Neural cell (in vitro differentiated cells): ENCODE results near the gene ADGRL4. TPM values are rescaled to one million over a fixed set of nuclear protein-coding genes. Genes with fewer than 3 reads are reported as not detected.

ENCODE experiments used
- H2AFZ ChIP-seq: fragments of 200-600, 300-800 bp; sonication (generic), shearing (Covaris generic); 2 replicates; pipeline ENCODE4 v1.6.0; 2014; ENCODE audit warnings: low read depth, mild to moderate bottlenecking, antibody characterized with exemption, low read length, moderate library complexity
- H3F3A ChIP-seq: fragments of 200-600 bp; shearing (Covaris generic); 2 replicates; pipeline ENCODE4 v1.6.1; 2016; ENCODE audit warnings: mild to moderate bottlenecking, moderate library complexity, mixed read lengths, antibody characterized with exemption, low read length; ENCODE audit not compliant: insufficient read depth, poor library complexity, severe bottlenecking
- H3K27ac ChIP-seq: fragments of 200-600, 300-800 bp; sonication (generic), shearing (Covaris generic); 2 replicates; pipeline ENCODE4 v1.5.1; 2014; ENCODE audit warnings: mild to moderate bottlenecking, low read length, moderate library complexity
- H3K27me3 ChIP-seq: fragments of 300-800, 200-600 bp; sonication (generic), shearing (Covaris generic); 2 replicates; pipeline ENCODE4 v1.6.0; 2014; ENCODE audit warnings: mild to moderate bottlenecking, low read depth, low read length, moderate library complexity; ENCODE audit not compliant: insufficient read depth
- H3K36me3 ChIP-seq: fragments of 300-800, 200-600 bp; sonication (generic), shearing (Covaris generic); 2 replicates; pipeline ENCODE4 v1.5.1; 2014; ENCODE audit warnings: mild to moderate bottlenecking, antibody characterized with exemption, low read length, moderate library complexity; ENCODE audit not compliant: insufficient read depth
- H3K4me2 ChIP-seq: fragments of 300-800, 200-600 bp; sonication (generic), shearing (Covaris generic); 2 replicates; pipeline ENCODE4 v1.6.0; 2014; ENCODE audit warnings: mild to moderate bottlenecking, low read length
- H3K4me3 ChIP-seq: fragments of 300-800, 200-600 bp; sonication (generic), shearing (Covaris generic); 2 replicates; pipeline ENCODE4 v1.5.1; 2014; ENCODE audit warnings: mild to moderate bottlenecking, low read length, moderate library complexity
- H3K79me2 ChIP-seq: fragments of 200-600 bp; shearing (Covaris generic); replicated peaks from 2 replicates; pipeline ENCODE4 v1.6.0; 2014; ENCODE audit warnings: mild to moderate bottlenecking, low read length, moderate library complexity; ENCODE audit not compliant: insufficient read depth
- H3K9ac ChIP-seq: fragments of 300-800, 200-600 bp; sonication (generic), shearing (Covaris generic); 2 replicates; pipeline ENCODE4 v1.6.1; 2016; ENCODE audit warnings: mild to moderate bottlenecking, low read length, mixed read lengths
- H3K9me2 ChIP-seq: fragments of 200-600 bp; shearing (Covaris generic); 2 replicates; pipeline ENCODE4 v1.6.1; 2016; ENCODE audit warnings: mild to moderate bottlenecking, low read length, mixed read lengths; ENCODE audit not compliant: insufficient read depth
- H3K9me3 ChIP-seq: fragments of 200-600, 300-800 bp; sonication (generic), shearing (Covaris generic); 2 replicates; pipeline ENCODE4 v1.6.1; 2016; ENCODE audit warnings: mild to moderate bottlenecking, mixed run types, low read length, moderate library complexity, mixed read lengths
- H4K20me1 ChIP-seq: fragments of 200-600 bp; shearing (Covaris generic); 2 replicates; pipeline ENCODE4 v1.6.1; 2016; ENCODE audit warnings: mild to moderate bottlenecking, mixed run types; ENCODE audit not compliant: insufficient read depth
- CTCF ChIP-seq: fragments of 450-650 bp; IDR thresholded peaks from 2 replicates; pipeline ENCODE4 v1.5.1; 2014; ENCODE audit warnings: antibody characterized with exemption, mild to moderate bottlenecking, moderate library complexity; ENCODE audit not compliant: poor library complexity, severe bottlenecking
- EP300 ChIP-seq: fragments of 450-650 bp; conservative IDR thresholded peaks from 2 replicates; pipeline ENCODE4 v1.6.1; 2014; ENCODE audit warnings: antibody characterized with exemption, mild to moderate bottlenecking, moderate library complexity; ENCODE audit not compliant: poor library complexity, severe bottlenecking
- EZH2 ChIP-seq: fragments of 200-600, 300-800 bp; shearing (Covaris generic), sonication (generic); IDR thresholded peaks from 2 replicates; pipeline ENCODE4 v1.6.1; 2014; ENCODE audit warnings: antibody characterized with exemption, low read length, borderline replicate concordance, mild to moderate bottlenecking; ENCODE audit not compliant: insufficient read depth, poor library complexity, severe bottlenecking
- MXI1 ChIP-seq: fragments of 450-650 bp; conservative IDR thresholded peaks from 2 replicates; pipeline ENCODE4 v1.6.1; 2014; ENCODE audit warnings: antibody characterized with exemption, mild to moderate bottlenecking; ENCODE audit not compliant: poor library complexity, severe bottlenecking
- POLR2AphosphoS5 ChIP-seq: IDR thresholded peaks from 2 replicates; pipeline ENCODE4 v1.6.1; 2012
- RAD21 ChIP-seq: fragments of 450-650 bp; conservative IDR thresholded peaks from 2 replicates; pipeline ENCODE4 v1.6.1; 2014; ENCODE audit warnings: antibody characterized with exemption, mild to moderate bottlenecking, moderate library complexity
- REST ChIP-seq: IDR thresholded peaks from 2 replicates; pipeline ENCODE4 v1.6.1; 2012; ENCODE audit warnings: borderline replicate concordance
- SMC3 ChIP-seq: fragments of 450-650 bp; conservative IDR thresholded peaks from 2 replicates; pipeline ENCODE4 v1.6.1; 2014; ENCODE audit warnings: antibody characterized with exemption, mild to moderate bottlenecking, moderate library complexity; ENCODE audit not compliant: poor library complexity
- TAF1 ChIP-seq: IDR thresholded peaks from 2 replicates; pipeline ENCODE4 v1.6.1; 2012; ENCODE audit warnings: low read depth
- polyA plus RNA-seq: library from polyadenylated mRNA; depleted of rRNA; stranded (reverse); fragments of >200 nt; gene quantifications from 2 replicates; pipeline ENCODE4 v1.2.3, GENCODE V29; 2014

Gene ADGRL4
- polyA plus RNA-seq, 1 donor from 2014 or later, result 0.12 TPM

GRCh38 chr1:78916986-78917385, 89.5 kb downstream of the ADGRL4 start:
- Histone ChIP-seq H3K9ac (no peak overlapping the region), H3K9me2 (no peaks in the 10 kb centered on the region), H3K27ac (no peak overlapping the region), H4K20me1 (no peaks in the 10 kb centered on the region), H3K27me3 (no peaks in the 10 kb centered on the region), H3K4me2 (no peak overlapping the region), H3K79me2 (no peaks in the 10 kb centered on the region), H3K9me3 (no peaks in the 10 kb centered on the region), H2AFZ (no peak overlapping the region), H3K36me3 (no peaks in the 10 kb centered on the region), H3F3A (no peaks in the 10 kb centered on the region), H3K4me3 (no peak overlapping the region)
- TF ChIP-seq SMC3 (no peak), TAF1 (no peak), POLR2AphosphoS5 (no peak), EP300 (no peak), MXI1 (no peak), EZH2 (no peak), CTCF (no peak), RAD21 (no peak), REST (no peak)

- no peaks in the 10 kb centered on the region for H3K79me2 ChIP-seq
- H3K9me2 ChIP-seq, result no peaks in the 10 kb centered on the region
- H3F3A ChIP-seq, result no peaks in the 10 kb centered on the region
- H3K4me2 ChIP-seq, result no peak overlapping the region
- H4K20me1 ChIP-seq, result no peaks in the 10 kb centered on the region
- H3K9me3 ChIP-seq, result no peaks in the 10 kb centered on the region
- no peaks in the 10 kb centered on the region for H3K36me3 ChIP-seq
- H3K27me3 ChIP-seq, result no peaks in the 10 kb centered on the region
- no peak overlapping the region for H2AFZ ChIP-seq
- TF ChIP-seq SMC3, result no peak
- no peak for TF ChIP-seq RAD21
- TF ChIP-seq REST, result no peak
- no peak for TF ChIP-seq EZH2
- TF ChIP-seq TAF1, result no peak
- TF ChIP-seq CTCF, result no peak
- no peak for TF ChIP-seq MXI1
- no peak for TF ChIP-seq EP300
- H3K9ac ChIP-seq, result no peak overlapping the region
- H3K27ac ChIP-seq, result no peak overlapping the region
- H3K4me3 ChIP-seq, result no peak overlapping the region
Observed at GRCh38 chr1:78913950-78914349, 92.6 kb downstream of the ADGRL4 start.
